DMS53 treated with DMSO at 0.1 percent for 48 hours (cell line): ENCODE measurements around the gene PPFIBP2.

Experiments
- DNase-seq: peaks from one replicate; lab custom pipeline; 2025; ENCODE audit not compliant: unreplicated experiment; lab: John Stamatoyannopoulos, UW

Gene PPFIBP2

GRCh38 chr11:7575841-7576725 lies 62.3 kb downstream of the PPFIBP2 start:
- DNase-seq: peak; percentile 52

GRCh38 chr11:7576726-7577290 lies 63.0 kb downstream of the PPFIBP2 start:
- no peak for DNase-seq

- DNase-seq: peak; percentile 37
These were observed 63.7 kb downstream of the PPFIBP2 start for GRCh38 chr11:7577291-7578190.

- no peak for DNase-seq
These were observed 64.6 kb downstream of the PPFIBP2 start for GRCh38 chr11:7578276-7578955.

- DNase-seq: no peak
These were observed 65.6 kb downstream of the PPFIBP2 start for GRCh38 chr11:7579361-7579791.

- DNase-seq: no peak
These were observed 67.3 kb downstream of the PPFIBP2 start for GRCh38 chr11:7581021-7581590.

- no peak for DNase-seq
These were observed 68.7 kb downstream of the PPFIBP2 start for GRCh38 chr11:7582338-7582985.

- DNase-seq: no peak
These were observed 69.4 kb downstream of the PPFIBP2 start for GRCh38 chr11:7583248-7583647.

GRCh38 chr11:7584910-7585309 lies 71.1 kb downstream of the PPFIBP2 start:
- no peak for DNase-seq

GRCh38 chr11:7585816-7586215 lies 72.0 kb downstream of the PPFIBP2 start:
- DNase-seq: no peak

- no peak for DNase-seq
These were observed 72.6 kb downstream of the PPFIBP2 start for GRCh38 chr11:7586376-7586775.

- no peak for DNase-seq
These were observed 73.9 kb downstream of the PPFIBP2 start for GRCh38 chr11:7587712-7588111.

- no peak for DNase-seq
These were observed 76.1 kb downstream of the PPFIBP2 start for GRCh38 chr11:7589861-7590260.

GRCh38 chr11:7590529-7590928 lies 76.7 kb downstream of the PPFIBP2 start:
- no peak for DNase-seq

GRCh38 chr11:7591107-7591894 lies 77.5 kb downstream of the PPFIBP2 start:
- no peak for DNase-seq

GRCh38 chr11:7591987-7592386 lies 78.2 kb downstream of the PPFIBP2 start:
- DNase-seq: no peak

GRCh38 chr11:7592711-7593110 lies 78.9 kb downstream of the PPFIBP2 start:
- no peak for DNase-seq

GRCh38 chr11:7593481-7593880 lies 79.7 kb downstream of the PPFIBP2 start:
- DNase-seq: no peak
